H1 (cell line): ENCODE data around the gene SCAF11. TPM values are rescaled to one million over a fixed set of nuclear protein-coding genes. Genes with fewer than 3 reads are reported as not detected.

Experiments
- CTCF ChIA-PET: fragments of 300-600 bp; sonication (Branson Sonifier 250); formaldehyde crosslinking; loops from one replicate; lab custom pipeline; 2021; ENCODE audit not compliant: partially characterized antibody; lab: Charles Lee
- POLR2A ChIA-PET: fragments of 300-600 bp; sonication (Branson Sonifier 250); formaldehyde crosslinking; loops from one replicate; lab custom pipeline; 2021; ENCODE audit warnings: inconsistent platforms; ENCODE audit not compliant: partially characterized antibody; lab: Charles Lee
- DNase-seq, 2 experiments: peaks; one replicate each; pipeline versions ENCODE4 v3.0.0 to v3.0.0-alpha.2; 2010 to 2022; ENCODE audit warnings: low spot score in 2 of 2, low read depth in 1 of 2, mixed read lengths in 1 of 2
- FAIRE-seq: peaks from 2 replicates; lab custom pipeline; 2011; peaks lifted over from hg19 to GRCh38; lab: Jason Lieb, UNC
- H2AFZ ChIP-seq: 2 replicates; pipeline ENCODE4 v1.8.1; 2012; ENCODE audit warnings: low read length, inconsistent platforms
- H2AK5ac ChIP-seq: 2 replicates; pipeline ENCODE4 v1.6.1; 2013; ENCODE audit warnings: low read depth, low read length
- H2BK120ac ChIP-seq: replicated peaks from 2 replicates; pipeline ENCODE3; 2013; ENCODE audit warnings: low read depth, low read length, inconsistent platforms
- H2BK12ac ChIP-seq: 2 replicates; pipeline ENCODE4 v1.6.1; 2013; ENCODE audit warnings: low read depth, low read length
- H2BK15ac ChIP-seq: 2 replicates; pipeline ENCODE4 v1.6.1; 2013; ENCODE audit warnings: low read length
- H2BK20ac ChIP-seq: 2 replicates; pipeline ENCODE4 v1.6.1; 2013; ENCODE audit warnings: low read length
- H2BK5ac ChIP-seq: 2 replicates; pipeline ENCODE4 v1.6.1; 2013; ENCODE audit warnings: low read depth, low read length
- H3K14ac ChIP-seq: 2 replicates; pipeline ENCODE4 v1.6.1; 2013; ENCODE audit warnings: inconsistent platforms; ENCODE audit not compliant: insufficient read length
- H3K18ac ChIP-seq: 2 replicates; pipeline ENCODE4 v1.6.1; 2013; ENCODE audit warnings: low read length; ENCODE audit errors: extremely low read depth
- H3K23ac ChIP-seq: 2 replicates; pipeline ENCODE4 v1.6.1; 2013; ENCODE audit warnings: inconsistent platforms; ENCODE audit not compliant: insufficient read length
- H3K23me2 ChIP-seq: 2 replicates; pipeline ENCODE4 v1.6.1; 2013; ENCODE audit warnings: low read depth, low read length
- H3K27ac ChIP-seq: 2 replicates; pipeline ENCODE4 v1.6.1; 2011; ENCODE audit warnings: low read depth, low read length, inconsistent platforms
- H3K27me3 ChIP-seq, 4 experiments: replicated peaks in 1 of 4; 1 replicate in 1 of 4; 2 replicates in 3 of 4; pipeline versions ENCODE4 v1.6.1 to v1.8.1; 2011 to 2013; ENCODE audit warnings: low read length in 3 of 4, mild to moderate bottlenecking in 3 of 4, inconsistent platforms in 2 of 4, mixed read lengths in 2 of 4, moderate library complexity in 1 of 4; ENCODE audit not compliant: control insufficient read depth in 3 of 4, insufficient read depth in 3 of 4; ENCODE audit errors: extremely low read depth in 1 of 4
- H3K36me3 ChIP-seq, 4 experiments: 2 replicates each; pipeline versions ENCODE4 v1.6.1 to v1.8.1; 2011 to 2013; ENCODE audit warnings: mild to moderate bottlenecking in 4 of 4, low read length in 3 of 4, moderate library complexity in 2 of 4, control low read depth in 1 of 4, inconsistent platforms in 1 of 4; ENCODE audit not compliant: insufficient read depth in 4 of 4, control insufficient read depth in 2 of 4
- H3K4ac ChIP-seq: replicated peaks from 2 replicates; pipeline ENCODE3; 2013; ENCODE audit warnings: low read length, low read depth, mixed read lengths, inconsistent platforms; ENCODE audit not compliant: insufficient read length
- H3K4me1 ChIP-seq, 4 experiments: replicated peaks in 1 of 4; 1 replicate in 1 of 4; 2 replicates in 3 of 4; pipeline versions ENCODE4 v1.6.1 to v1.8.1; 2011 to 2013; ENCODE audit warnings: low read length in 3 of 4, inconsistent platforms in 2 of 4, mixed read lengths in 1 of 4; ENCODE audit not compliant: insufficient read depth in 4 of 4, control insufficient read depth in 3 of 4
- H3K4me2 ChIP-seq, 2 experiments: 2 replicates each; pipeline versions ENCODE4 v1.6.1 to v1.8.1; 2011 to 2013; ENCODE audit warnings: low read depth in 2 of 2, low read length in 2 of 2, control low read depth in 1 of 2, inconsistent platforms in 1 of 2, mild to moderate bottlenecking in 1 of 2; ENCODE audit not compliant: insufficient read depth in 1 of 2
- H3K4me3 ChIP-seq, 4 experiments: fragments of 200-600, 300-600 bp in 1 of 4; sonication (generic), shearing (Covaris generic), sonication (Bioruptor Twin) in 1 of 4; 2 replicates each; pipeline versions ENCODE4 v1.5.1 to v1.8.1; 2011 to 2016; ENCODE audit warnings: low read length in 4 of 4, low read depth in 3 of 4, control low read depth in 2 of 4, inconsistent platforms in 2 of 4, mild to moderate bottlenecking in 2 of 4, mixed read lengths in 1 of 4, moderate library complexity in 1 of 4; ENCODE audit not compliant: insufficient read depth in 2 of 4; ENCODE audit errors: extremely low read depth in 1 of 4
- H3K56ac ChIP-seq: replicated peaks from 2 replicates; pipeline ENCODE3; 2013; ENCODE audit warnings: low read depth, mild to moderate bottlenecking, mixed read lengths, low read length, inconsistent platforms; ENCODE audit not compliant: insufficient read length
- H3K79me1 ChIP-seq: 2 replicates; pipeline ENCODE4 v1.6.1; 2013; ENCODE audit warnings: low read depth, low read length, control low read depth
- H3K79me2 ChIP-seq, 2 experiments: 2 replicates each; pipeline versions ENCODE4 v1.6.1 to v1.8.1; 2012 to 2013; ENCODE audit warnings: low read length in 2 of 2, mild to moderate bottlenecking in 2 of 2, inconsistent platforms in 1 of 2; ENCODE audit not compliant: insufficient read depth in 2 of 2, control insufficient read depth in 1 of 2
- H3K9ac ChIP-seq, 4 experiments: replicated peaks in 1 of 4; 1 replicate in 1 of 4; 2 replicates in 3 of 4; pipeline versions ENCODE4 v1.6.1 to v1.8.1; 2011 to 2013; ENCODE audit warnings: low read depth in 3 of 4, low read length in 3 of 4, control low read depth in 2 of 4, mild to moderate bottlenecking in 2 of 4, moderate library complexity in 2 of 4, inconsistent platforms in 1 of 4; ENCODE audit errors: extremely low read depth in 1 of 4
- H3K9me3 ChIP-seq, 2 experiments: 2 replicates each; pipeline versions ENCODE4 v1.6.1 to v1.8.1; 2012 to 2013; ENCODE audit warnings: mild to moderate bottlenecking in 2 of 2, moderate library complexity in 2 of 2, control low read depth in 1 of 2, inconsistent platforms in 1 of 2, low read depth in 1 of 2, low read length in 1 of 2, mixed read lengths in 1 of 2; ENCODE audit not compliant: insufficient read depth in 2 of 2
- H4K20me1 ChIP-seq, 2 experiments: replicated peaks in 1 of 2; 2 replicates each; pipeline versions ENCODE3 to v1.8.1; 2011 to 2013; ENCODE audit warnings: inconsistent platforms in 2 of 2, low read length in 2 of 2, mild to moderate bottlenecking in 1 of 2; ENCODE audit not compliant: insufficient read depth in 2 of 2, control insufficient read depth in 1 of 2
- H4K5ac ChIP-seq: 2 replicates; pipeline ENCODE4 v1.6.1; 2013; ENCODE audit warnings: low read length, low read depth, mixed read lengths, inconsistent platforms; ENCODE audit not compliant: insufficient read length
- H4K8ac ChIP-seq: 2 replicates; pipeline ENCODE4 v1.8.0; 2013; ENCODE audit warnings: mild to moderate bottlenecking, moderate library complexity, low read length, inconsistent platforms; ENCODE audit not compliant: insufficient read depth; ENCODE audit errors: extremely low read depth
- H4K91ac ChIP-seq: replicated peaks from 2 replicates; pipeline ENCODE3; 2013; ENCODE audit warnings: low read length, mixed read lengths, inconsistent platforms; ENCODE audit not compliant: insufficient read length
- E2F6 ChIP-seq: IDR thresholded peaks from 2 replicates; pipeline ENCODE4 v1.6.1; 2012; ENCODE audit warnings: inconsistent platforms
- EZH2 ChIP-seq: fragments of 200-600 bp; sonication (generic); IDR thresholded peaks from 2 replicates; pipeline ENCODE4 v1.7.1; 2012; ENCODE audit warnings: low read depth, mild to moderate bottlenecking, moderate library complexity, low read length, inconsistent platforms; ENCODE audit not compliant: severe bottlenecking
- POLR2AphosphoS5 ChIP-seq: IDR thresholded peaks from 2 replicates; pipeline ENCODE4 v1.6.1; 2011; ENCODE audit warnings: low read depth, low read length
- TEAD4 ChIP-seq: IDR thresholded peaks from 2 replicates; pipeline ENCODE4 v1.6.1; 2012; ENCODE audit warnings: low read depth, low read length, inconsistent platforms, mixed read lengths
- WGBS, 2 experiments: shearing (Covaris generic) in 1 of 2; methylation state at CpG; one replicate each; pipeline versions ENCODE4 v1.1.6 to v1.1.7; 2013 to 2015; ENCODE audit warnings: low lambda C conversion rate in 2 of 2, mixed read lengths in 2 of 2, inconsistent platforms in 1 of 2, low coverage in 1 of 2, missing lambda C conversion rate in 1 of 2; ENCODE audit not compliant: insufficient replicate concordance in 2 of 2, insufficient coverage in 1 of 2, insufficient read length in 1 of 2; ENCODE audit errors: extremely low coverage in 1 of 2, missing lambda C conversion rate in 1 of 2; 5-methylcytosine and 5-hydroxymethylcytosine counted together
- polyA plus RNA-seq, 7 experiments: library from polyadenylated mRNA; depleted of rRNA in 3 of 7; stranded (reverse) in 5 of 7; unstranded in 2 of 7; fragments of >200 nt in 5 of 7; fragments of 200-250 nt in 2 of 7; gene quantifications; 1 replicate in 5 of 7; 2 replicates in 1 of 7; 4 replicates in 1 of 7; pipeline versions ENCODE4 v1.2.1 to v1.2.3, GENCODE V29; 2011 to 2013; ENCODE audit warnings: missing spikeins in 2 of 7, mixed read lengths in 2 of 7
- total RNA-seq: library from RNA; stranded (reverse); fragmentation: NEBNext Ultra II Directional; extraction: Animal tissue kit (Norgen Biotek cat#: 25700); gene quantifications from 2 replicates; pipeline ENCODE4 v1.2.1, GENCODE V29; 2021

Gene SCAF11
- total and polyA plus RNA-seq, 2 of the 8 experiments (the other 6 are each of a cell fraction or from before 2014, with no cell fraction given), result 15.1 to 77.8 TPM

GRCh38 chr12:45994736-45995135, 4.4 kb upstream of the SCAF11 start:
- no peaks in the 10 kb centered on the region for H3K79me2 ChIP-seq
- H3K27ac ChIP-seq, result no peak overlapping the region
- H2AK5ac ChIP-seq, result no peak overlapping the region
- no peak overlapping the region for H3K23ac ChIP-seq
- H3K4me2 ChIP-seq, result no peak overlapping the region
- H3K79me1 ChIP-seq, result no peaks in the 10 kb centered on the region
- H2BK12ac ChIP-seq, result no peak overlapping the region
- no peak overlapping the region for H3K56ac ChIP-seq
- no peak overlapping the region for H3K4ac ChIP-seq
- no peak overlapping the region for H3K18ac ChIP-seq
- H3K4me3 ChIP-seq, result no peak overlapping the region
- no peak overlapping the region for H2BK15ac ChIP-seq
- no peak overlapping the region for H2AFZ ChIP-seq
- no peak overlapping the region for H2BK5ac ChIP-seq
- no peak overlapping the region for H2BK120ac ChIP-seq
- no peak overlapping the region for H4K91ac ChIP-seq
- peaks cover 0 to 4% (median 1%) of the 10 kb centered on the region in 4 experiments; a peak in 3 of 7 replicates for H3K4me1 ChIP-seq
- 70% methylated on average over 2 of the region's 2 CpGs; no CpG with 5 or more reads in 1 of the 2 experiments for WGBS, 2 experiments
- ChIA-PET POLR2A (no interaction called here), CTCF (interaction anchor here (0.6 kb wide), 1 partner anchor 81 kb away, joined by 4 read pairs; no protein-coding TSS in a partner anchor)
- DNase-seq (no peak), FAIRE-seq (no peak)
- H2BK20ac ChIP-seq, result no peak overlapping the region
- H3K27me3 ChIP-seq, result peaks cover 0 to 4% (median 0%) of the 10 kb centered on the region in 4 experiments; a peak in 1 of 7 replicates
- no peak overlapping the region for H4K8ac ChIP-seq
- no peak overlapping the region for H4K5ac ChIP-seq
- H4K20me1 ChIP-seq, result no peaks in the 10 kb centered on the region
- no peak overlapping the region for H3K14ac ChIP-seq
- TF ChIP-seq EZH2 (no peak), POLR2AphosphoS5 (no peak), E2F6 (no peak), TEAD4 (no peak)
- H3K9ac ChIP-seq, result no peak overlapping the region
- H3K23me2 ChIP-seq, result peaks cover 6% of the 10 kb centered on the region
- peaks cover 0 to 3% (median 0%) of the 10 kb centered on the region in 4 experiments; a peak in 1 of 8 replicates for H3K36me3 ChIP-seq
- H3K9me3 ChIP-seq, result peaks cover 0 to 7% of the 10 kb centered on the region in 2 experiments; a peak in 2 of 4 replicates
